ENCODE results near the gene KLHL36. TPM values are rescaled to one million over a fixed set of nuclear protein-coding genes. Genes with fewer than 3 reads are reported as not detected.

The KLHL36 gene
- total RNA-seq, 1 experiment from 2014 or later, result 36.7 TPM

DNA sequence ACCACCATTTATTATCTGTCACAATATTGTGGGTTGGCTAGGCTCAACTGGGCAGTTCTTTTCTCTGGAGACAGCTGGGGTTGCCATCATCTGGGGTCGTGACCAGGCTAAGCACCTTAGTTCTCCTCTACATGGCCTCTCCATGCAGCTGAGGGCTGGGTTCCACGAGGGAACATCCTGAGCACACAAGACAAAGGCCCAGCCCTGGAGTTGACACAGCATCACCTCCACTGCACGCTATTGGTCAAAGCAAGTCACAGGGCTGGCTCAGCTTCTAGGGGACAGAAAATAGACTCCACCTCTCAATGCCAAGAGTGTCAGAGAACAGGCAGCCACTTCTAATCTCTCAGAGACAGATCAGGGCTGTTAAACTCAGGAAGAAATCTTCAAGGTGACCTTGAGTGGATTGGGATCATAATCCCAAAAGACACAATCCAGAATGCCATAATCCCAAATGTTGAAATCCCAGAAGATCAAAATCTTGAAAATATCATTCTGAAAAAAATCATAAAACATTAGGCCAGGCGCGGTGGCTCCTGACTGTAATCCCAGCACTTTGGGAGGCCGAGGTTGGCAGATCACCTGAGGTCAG lies 38.5 kb downstream of the KLHL36 start:
- Mint-ChIP-seq H3K9me3 (peaks cover 8 to 9% of the 10 kb centered on the region in 2 experiments; a peak in 3 of 5 replicates), H3K4me1 (peaks cover 20 to 26% of the 10 kb centered on the region in 2 experiments), H3K36me3 (ENCODE audit: insufficient read depth in 1 of 3, low read depth in 3 of 3) (peaks cover 0 to 5% (median 0%) of the 10 kb centered on the region in 3 experiments; a peak in 3 of 7 replicates), H3K27ac (no peak overlapping the region), H3K4me3 (no peak overlapping the region), H3K27me3 (ENCODE audit: low read depth) (peaks cover 17% of the 10 kb centered on the region)
- Histone ChIP-seq H3K27ac (ENCODE audit: insufficient read length, low read depth, low read length) (no peak overlapping the region), H3K4me1 (ENCODE audit: insufficient read depth, low read length) (no peaks in the 10 kb centered on the region; the same call in 1 of the 2 replicates), H3K23me2 (ENCODE audit: insufficient read length, low read depth, low read length, poor library complexity, severe bottlenecking) (no peaks in the 10 kb centered on the region), H2BK120ac (ENCODE audit: low read depth, low read length, poor library complexity, severe bottlenecking) (no peak overlapping the region), H2AK5ac (ENCODE audit: insufficient read length, low read length) (no peak overlapping the region), H2BK15ac (ENCODE audit: low read depth, low read length) (no peak overlapping the region), H4K91ac (ENCODE audit: insufficient read length, low read depth, low read length) (no peak overlapping the region), H3K4me2 (ENCODE audit: insufficient read depth, insufficient read length, low read length) (no peak overlapping the region), H3K4ac (ENCODE audit: low read depth, low read length) (no peak overlapping the region), H3T11ph (ENCODE audit: low read length) (no peak overlapping the region), H3K18ac (ENCODE audit: insufficient read length, low read depth, low read length) (no peak overlapping the region), H3K79me2 (ENCODE audit: insufficient read depth, low read length) (no peaks in the 10 kb centered on the region), H3K9ac (ENCODE audit: extremely low read depth, insufficient read length, low read length) (no peak overlapping the region), H2AFZ (ENCODE audit: low read length) (no peak overlapping the region), H4K20me1 (ENCODE audit: control insufficient read depth, insufficient read depth, insufficient read length) (peaks cover 2% of the 10 kb centered on the region), H3K9me3 (ENCODE audit: control insufficient read depth, low read depth, low read length) (no peaks in the 10 kb centered on the region), H3K27me3 (ENCODE audit: insufficient read depth, low read length) (no peaks in the 10 kb centered on the region), H3K14ac (ENCODE audit: insufficient read depth, low read length) (no peak overlapping the region), H3K56ac (ENCODE audit: insufficient read length, low read depth, low read length) (no peak overlapping the region), H2BK12ac (ENCODE audit: insufficient read length, low read depth, low read length) (no peak overlapping the region), H3K79me1 (ENCODE audit: insufficient read depth, low read depth, low read length, poor library complexity, severe bottlenecking) (no peaks in the 10 kb centered on the region), H4K5ac (ENCODE audit: insufficient read length, low read depth, low read length) (no peak overlapping the region), H2BK5ac (ENCODE audit: insufficient read length, low read length) (no peak overlapping the region), H4K8ac (replicated peaks; ENCODE audit: insufficient read length, low read depth, low read length) (no peak overlapping the region), H2BK20ac (ENCODE audit: low read depth, low read length, poor library complexity, severe bottlenecking) (no peak overlapping the region), H3K23ac (ENCODE audit: insufficient read length, low read depth, low read length) (no peak overlapping the region)
- TF ChIP-seq, protein P1, sequence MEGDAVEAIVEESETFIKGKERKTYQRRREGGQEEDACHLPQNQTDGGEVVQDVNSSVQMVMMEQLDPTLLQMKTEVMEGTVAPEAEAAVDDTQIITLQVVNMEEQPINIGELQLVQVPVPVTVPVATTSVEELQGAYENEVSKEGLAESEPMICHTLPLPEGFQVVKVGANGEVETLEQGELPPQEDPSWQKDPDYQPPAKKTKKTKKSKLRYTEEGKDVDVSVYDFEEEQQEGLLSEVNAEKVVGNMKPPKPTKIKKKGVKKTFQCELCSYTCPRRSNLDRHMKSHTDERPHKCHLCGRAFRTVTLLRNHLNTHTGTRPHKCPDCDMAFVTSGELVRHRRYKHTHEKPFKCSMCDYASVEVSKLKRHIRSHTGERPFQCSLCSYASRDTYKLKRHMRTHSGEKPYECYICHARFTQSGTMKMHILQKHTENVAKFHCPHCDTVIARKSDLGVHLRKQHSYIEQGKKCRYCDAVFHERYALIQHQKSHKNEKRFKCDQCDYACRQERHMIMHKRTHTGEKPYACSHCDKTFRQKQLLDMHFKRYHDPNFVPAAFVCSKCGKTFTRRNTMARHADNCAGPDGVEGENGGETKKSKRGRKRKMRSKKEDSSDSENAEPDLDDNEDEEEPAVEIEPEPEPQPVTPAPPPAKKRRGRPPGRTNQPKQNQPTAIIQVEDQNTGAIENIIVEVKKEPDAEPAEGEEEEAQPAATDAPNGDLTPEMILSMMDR (conservative IDR thresholded peaks at IDR 0.05), result no peak
- DNase-seq, result no peak
- WGBS (ENCODE audit: extremely low coverage, insufficient read length, low lambda C conversion rate), result no CpG with 5 or more reads among the region's 6 CpGs
